SK-N-SH treated with all-trans-retinoic acid at 6 μM for 48 hours (cell line): ENCODE results near the gene CLVS2.

Experiments used
- ATAC-seq: fragments of 200-7000 bp; cut with Tn5 transposase; 3 replicates; pipeline ENCODE4 v1.9.1; 2020; ENCODE audit warnings: mild to moderate bottlenecking, moderate library complexity
- ARNTL ChIP-seq: fragments of 450-650 bp; formaldehyde crosslinking; IDR thresholded peaks from 2 replicates; pipeline ENCODE4 v1.5.0; 2020; ENCODE audit warnings: low read depth, mild to moderate bottlenecking, moderate library complexity, borderline replicate concordance
- BACH2 ChIP-seq: fragments of 250-450 bp; sonication (Bioruptor Pico); IDR thresholded peaks from 2 replicates; pipeline ENCODE4 v1.9.0; 2021; ENCODE audit warnings: mild to moderate bottlenecking, borderline replicate concordance
- CREB5 ChIP-seq: fragments of 250-450 bp; sonication (Bioruptor Pico); IDR thresholded peaks from 2 replicates; pipeline ENCODE4 v1.5.1; 2020; ENCODE audit warnings: low read depth, mild to moderate bottlenecking, moderate library complexity
- CSDC2 ChIP-seq: fragments of 250-450 bp; sonication (Bioruptor Pico); IDR thresholded peaks from 2 replicates; pipeline ENCODE4 v1.5.0; 2020; ENCODE audit warnings: mild to moderate bottlenecking, moderate library complexity
- CSRNP3 ChIP-seq: fragments of 250-450 bp; sonication (Bioruptor Pico); IDR thresholded peaks from 2 replicates; pipeline ENCODE4 v1.5.1; 2021; ENCODE audit warnings: mild to moderate bottlenecking, moderate library complexity
- ESRRG ChIP-seq: fragments of 250-450 bp; sonication (Bioruptor Pico); IDR thresholded peaks from 2 replicates; pipeline ENCODE4 v1.6.1; 2021; ENCODE audit warnings: mild to moderate bottlenecking
- GLIS3 ChIP-seq: fragments of 250-450 bp; sonication (Bioruptor Pico); IDR thresholded peaks from 2 replicates; pipeline ENCODE4 v1.5.0; 2020; ENCODE audit warnings: mild to moderate bottlenecking, moderate library complexity
- ISL1 ChIP-seq: fragments of 250-450 bp; sonication (Bioruptor Pico); IDR thresholded peaks from 2 replicates; pipeline ENCODE4 v2.1.2; 2022; ENCODE audit warnings: mild to moderate bottlenecking, moderate library complexity
- OSR1 ChIP-seq: fragments of 250-450 bp; sonication (Bioruptor Pico); IDR thresholded peaks from 2 replicates; pipeline ENCODE4 v1.8.0; 2022; ENCODE audit warnings: moderate library complexity, mild to moderate bottlenecking, inconsistent platforms
- PATZ1 ChIP-seq: fragments of 250-450 bp; sonication (Bioruptor Pico); IDR thresholded peaks from 2 replicates; pipeline ENCODE4 v1.8.0; 2020; ENCODE audit warnings: mild to moderate bottlenecking, moderate library complexity, borderline replicate concordance
- POU6F1 ChIP-seq: fragments of 250-450 bp; sonication (Bioruptor Pico); IDR thresholded peaks from 2 replicates; pipeline ENCODE4 v1.8.0; 2021; ENCODE audit warnings: low read depth, mild to moderate bottlenecking, moderate library complexity, borderline replicate concordance
- PPARA ChIP-seq: fragments of 250-450 bp; sonication (Bioruptor Pico); IDR thresholded peaks from 2 replicates; pipeline ENCODE4 v1.5.0; 2020; ENCODE audit warnings: mild to moderate bottlenecking, borderline replicate concordance
- RARB ChIP-seq: fragments of 250-450 bp; sonication (Bioruptor Pico); IDR thresholded peaks from 2 replicates; pipeline ENCODE4 v1.8.0; 2021; ENCODE audit warnings: mild to moderate bottlenecking, moderate library complexity
- SNAI2 ChIP-seq: fragments of 250-450 bp; sonication (Bioruptor Pico); IDR thresholded peaks from 2 replicates; pipeline ENCODE4 v1.5.0; 2020; ENCODE audit warnings: mild to moderate bottlenecking, moderate library complexity
- TCF4 ChIP-seq: fragments of 250-450 bp; sonication (Bioruptor Pico); IDR thresholded peaks from 2 replicates; pipeline ENCODE4 v1.8.0; 2021; ENCODE audit warnings: mild to moderate bottlenecking, moderate library complexity, borderline replicate concordance
- TOX ChIP-seq: fragments of 250-450 bp; sonication (Bioruptor Pico); IDR thresholded peaks from 2 replicates; pipeline ENCODE4 v1.8.0; 2021; ENCODE audit warnings: mild to moderate bottlenecking, moderate library complexity, borderline replicate concordance
- TSHZ2 ChIP-seq: fragments of 250-450 bp; sonication (Bioruptor Pico); IDR thresholded peaks from 2 replicates; pipeline ENCODE4 v1.5.0; 2020; ENCODE audit warnings: mild to moderate bottlenecking, moderate library complexity
- ZC3H10 ChIP-seq: fragments of 250-450 bp; sonication (Bioruptor Pico); IDR thresholded peaks from 2 replicates; pipeline ENCODE4 v1.5.1; 2021; ENCODE audit warnings: mild to moderate bottlenecking, moderate library complexity
- ZFP3 ChIP-seq: fragments of 250-450 bp; sonication (Bioruptor Pico); IDR thresholded peaks from 2 replicates; pipeline ENCODE4 v1.5.0; 2020; ENCODE audit warnings: mild to moderate bottlenecking, moderate library complexity
- ZFP30 ChIP-seq: fragments of 450-650 bp; formaldehyde crosslinking; IDR thresholded peaks from 2 replicates; pipeline ENCODE4 v1.5.0; 2022; ENCODE audit warnings: mild to moderate bottlenecking, moderate library complexity
- ZNF565 ChIP-seq: fragments of 450-650 bp; formaldehyde crosslinking; conservative IDR thresholded peaks from 2 replicates; pipeline ENCODE4 v1.5.0; 2020; ENCODE audit warnings: low read depth, mild to moderate bottlenecking, moderate library complexity
- ZNF70 ChIP-seq: fragments of 450-650 bp; formaldehyde crosslinking; IDR thresholded peaks from 2 replicates; pipeline ENCODE4 v1.5.0; 2020; ENCODE audit warnings: mild to moderate bottlenecking, moderate library complexity
- ZNF8 ChIP-seq: fragments of 450-650 bp; formaldehyde crosslinking; IDR thresholded peaks from 2 replicates; pipeline ENCODE4 v1.5.0; 2020; ENCODE audit warnings: mild to moderate bottlenecking, moderate library complexity

CLVS2 gene

GRCh38 chr6:123028263-123028662 lies 32.2 kb downstream of the CLVS2 start:
- TF ChIP-seq GLIS3 (no peak), TSHZ2 (CRISPR knock-in tag) (no peak), ZNF8 (CRISPR knock-in tag) (no peak), SNAI2 (CRISPR knock-in tag) (no peak), POU6F1 (no peak), ZFP30 (CRISPR knock-in tag) (no peak), ESRRG (CRISPR knock-in tag) (no peak), ARNTL (CRISPR knock-in tag) (no peak), TCF4 (CRISPR knock-in tag) (no peak), RARB (no peak), TOX (no peak), CSDC2 (CRISPR knock-in tag) (no peak), ZC3H10 (CRISPR knock-in tag) (no peak), BACH2 (CRISPR knock-in tag) (no peak), ZNF565 (CRISPR knock-in tag) (no peak), OSR1 (CRISPR knock-in tag) (no peak), PATZ1 (CRISPR knock-in tag) (no peak), ZNF70 (CRISPR knock-in tag) (no peak), ZFP3 (CRISPR knock-in tag) (no peak), PPARA (CRISPR knock-in tag) (no peak)
- no peak for ATAC-seq

GRCh38 chr6:123030282-123030681 lies 34.2 kb downstream of the CLVS2 start:
- no peak for TF ChIP-seq ZNF565 (CRISPR knock-in tag)
- TF ChIP-seq ZNF8 (CRISPR knock-in tag), result no peak
- no peak for TF ChIP-seq BACH2 (CRISPR knock-in tag)
- TF ChIP-seq SNAI2 (CRISPR knock-in tag), result no peak
- no peak for TF ChIP-seq ESRRG (CRISPR knock-in tag)
- no peak for TF ChIP-seq ISL1
- no peak for TF ChIP-seq ZNF70 (CRISPR knock-in tag)
- TF ChIP-seq POU6F1, result no peak
- no peak for ATAC-seq

- no peak for TF ChIP-seq CREB5 (CRISPR knock-in tag)
- no peak for TF ChIP-seq PPARA (CRISPR knock-in tag)
- TF ChIP-seq ZNF70 (CRISPR knock-in tag), result no peak
- no peak for TF ChIP-seq ESRRG (CRISPR knock-in tag)
- TF ChIP-seq RARB, result no peak
- no peak for TF ChIP-seq TCF4 (CRISPR knock-in tag)
- TF ChIP-seq ZFP30 (CRISPR knock-in tag), result no peak
- no peak for TF ChIP-seq BACH2 (CRISPR knock-in tag)
- no peak for TF ChIP-seq CSRNP3 (CRISPR knock-in tag)
- no peak for TF ChIP-seq SNAI2 (CRISPR knock-in tag)
- TF ChIP-seq TOX, result no peak
- no peak for ATAC-seq
Observed at GRCh38 chr6:123036648-123037047, 40.6 kb downstream of the CLVS2 start.
